ENCODE measurements around the gene PHLDA1. TPM values are rescaled to one million over a fixed set of nuclear protein-coding genes. Genes with fewer than 3 reads are reported as not detected.

Gene PHLDA1
- total and polyA plus RNA-seq, 9 donors: 3.8 to 37.7 (median 13.1) TPM

DNA sequence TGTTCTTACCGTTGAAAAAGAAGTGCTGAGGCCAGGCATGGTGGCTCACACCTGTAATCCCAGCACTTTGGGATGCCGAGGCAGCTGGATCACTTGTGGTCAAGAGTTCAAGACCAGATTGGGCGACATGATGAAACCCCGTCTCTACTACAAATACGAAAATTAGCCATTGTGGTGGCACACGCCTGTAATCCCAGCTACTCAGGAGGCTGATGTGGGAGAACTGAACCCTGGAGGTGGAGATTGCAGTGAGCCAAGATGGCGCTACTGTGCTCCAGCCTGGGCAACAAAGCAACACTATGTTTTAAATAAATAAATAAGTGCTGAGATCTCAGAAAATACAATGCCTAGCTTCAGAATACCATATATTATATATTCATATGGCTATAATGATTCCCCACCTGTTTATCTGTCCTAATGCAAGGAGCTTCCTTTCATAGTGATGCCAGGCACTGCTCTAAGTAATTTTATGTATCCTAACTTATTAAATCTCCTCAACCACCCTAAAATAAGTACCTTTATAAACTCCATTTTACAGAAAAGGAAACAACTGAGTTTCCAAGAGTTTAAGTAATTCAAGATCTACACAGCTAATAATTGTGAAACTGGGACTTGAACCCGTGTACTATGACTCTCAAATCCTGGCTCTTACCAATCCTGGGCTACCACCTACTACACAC, 7.3 kb downstream of the PHLDA1 start:
- Histone ChIP-seq H3K27me3 (no peaks in the 10 kb centered on the region), H3K9me3 (no peaks in the 10 kb centered on the region), H3K27ac (no peak overlapping the region), H3K36me3 (no peaks in the 10 kb centered on the region), H3K4me1 (ENCODE audit: insufficient read depth) (no peaks in the 10 kb centered on the region), H3K4me3 (no peak overlapping the region)
- 88 to 90% (median 90%) methylated on average over 8 of the region's 8 CpGs for WGBS, 3 donors
- intact Hi-C loops (cut with DNase I): no loop called here
- DNase-seq: no peak
- TF ChIP-seq, protein P1, sequence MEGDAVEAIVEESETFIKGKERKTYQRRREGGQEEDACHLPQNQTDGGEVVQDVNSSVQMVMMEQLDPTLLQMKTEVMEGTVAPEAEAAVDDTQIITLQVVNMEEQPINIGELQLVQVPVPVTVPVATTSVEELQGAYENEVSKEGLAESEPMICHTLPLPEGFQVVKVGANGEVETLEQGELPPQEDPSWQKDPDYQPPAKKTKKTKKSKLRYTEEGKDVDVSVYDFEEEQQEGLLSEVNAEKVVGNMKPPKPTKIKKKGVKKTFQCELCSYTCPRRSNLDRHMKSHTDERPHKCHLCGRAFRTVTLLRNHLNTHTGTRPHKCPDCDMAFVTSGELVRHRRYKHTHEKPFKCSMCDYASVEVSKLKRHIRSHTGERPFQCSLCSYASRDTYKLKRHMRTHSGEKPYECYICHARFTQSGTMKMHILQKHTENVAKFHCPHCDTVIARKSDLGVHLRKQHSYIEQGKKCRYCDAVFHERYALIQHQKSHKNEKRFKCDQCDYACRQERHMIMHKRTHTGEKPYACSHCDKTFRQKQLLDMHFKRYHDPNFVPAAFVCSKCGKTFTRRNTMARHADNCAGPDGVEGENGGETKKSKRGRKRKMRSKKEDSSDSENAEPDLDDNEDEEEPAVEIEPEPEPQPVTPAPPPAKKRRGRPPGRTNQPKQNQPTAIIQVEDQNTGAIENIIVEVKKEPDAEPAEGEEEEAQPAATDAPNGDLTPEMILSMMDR (IDR thresholded peaks at IDR 0.05): no peak
- TF ChIP-seq POLR2A (IDR thresholded peaks at IDR 0.05) (no peak), EP300 (IDR thresholded peaks at IDR 0.05) (no peak)

GRCh38 chr12:76023069-76023690, 8.4 kb downstream of the PHLDA1 start:
- intact Hi-C loops (cut with DNase I): no loop called here
- 89 to 92% (median 90%) methylated on average over 2 of the region's 2 CpGs for WGBS, 3 donors
- no peak for DNase-seq

GRCh38 chr12:76022506-76022905, 9.1 kb downstream of the PHLDA1 start:
- DNase-seq: no peak
- intact Hi-C loops (cut with DNase I): no loop called here
- H3K27ac ChIP-seq: no peak overlapping the region
- no peaks in the 10 kb centered on the region for H3K27me3 ChIP-seq
- 94 to 97% (median 95%) methylated on average over 3 of the region's 3 CpGs for WGBS, 3 donors
- no peak overlapping the region for H3K4me3 ChIP-seq
- no peaks in the 10 kb centered on the region for H3K9me3 ChIP-seq
- H3K36me3 ChIP-seq: no peaks in the 10 kb centered on the region
- TF ChIP-seq, protein P1 (IDR thresholded peaks at IDR 0.05): no peak
- TF ChIP-seq POLR2A (IDR thresholded peaks at IDR 0.05) (no peak), EP300 (IDR thresholded peaks at IDR 0.05) (no peak)
- no peaks in the 10 kb centered on the region for H3K4me1 ChIP-seq (ENCODE audit: insufficient read depth)

More at GRCh38 chr12:76023069-76023690, 8.4 kb downstream of the PHLDA1 start:
- no peaks in the 10 kb centered on the region for H3K27me3 ChIP-seq
- no peaks in the 10 kb centered on the region for H3K36me3 ChIP-seq
- H3K27ac ChIP-seq: no peak overlapping the region
- TF ChIP-seq, protein P1 (IDR thresholded peaks at IDR 0.05): no peak
- TF ChIP-seq POLR2A (IDR thresholded peaks at IDR 0.05) (no peak), EP300 (IDR thresholded peaks at IDR 0.05) (no peak)
- no peak overlapping the region for H3K4me3 ChIP-seq
- no peaks in the 10 kb centered on the region for H3K4me1 ChIP-seq (ENCODE audit: insufficient read depth)
- H3K9me3 ChIP-seq: no peaks in the 10 kb centered on the region

- intact Hi-C loops (cut with DNase I): no loop called here
- Histone ChIP-seq H3K9me3 (no peaks in the 10 kb centered on the region), H3K27ac (peak overlapping the region in 1 of 2 donors; percentile 59), H3K4me3 (no peak overlapping the region), H3K4me1 (ENCODE audit: insufficient read depth) (no peaks in the 10 kb centered on the region), H3K36me3 (no peaks in the 10 kb centered on the region), H3K27me3 (no peaks in the 10 kb centered on the region)
- peak in 3 of 5 donors; percentile 30 to 64 (median 37) for DNase-seq
- TF ChIP-seq, protein P1 (IDR thresholded peaks at IDR 0.05): no peak
- no peak for TF ChIP-seq EP300 (IDR thresholded peaks at IDR 0.05)
- TF ChIP-seq POLR2A (IDR thresholded peaks at IDR 0.05): no peak
- WGBS, 3 donors: 30 to 35% (median 32%) methylated on average over 15 of the region's 15 CpGs
Measured at GRCh38 chr12:76020731-76021672, 10.6 kb downstream of the PHLDA1 start.
